SK-N-SH (cell line): Measurements from ENCODE around the gene OR51B6.
"Not testable (repeated sequence)": the region's sequence is repeated elsewhere in the genome, so short reads cannot be mapped to it uniquely, and the experiment has no call there.

Source experiments
- EP300 ChIP-seq, 2 experiments: IDR thresholded peaks; 2 replicates each; pipeline versions ENCODE4 v1.4.0 to v1.6.1; 2012; ENCODE audit warnings: borderline replicate concordance in 1 of 2, low read depth in 1 of 2, low read length in 1 of 2
- TF ChIP-seq, protein P1 (sequence below): IDR thresholded peaks from 2 replicates; pipeline ENCODE4 v1.4.0; 2012; ENCODE audit warnings: low read depth

DNA sequence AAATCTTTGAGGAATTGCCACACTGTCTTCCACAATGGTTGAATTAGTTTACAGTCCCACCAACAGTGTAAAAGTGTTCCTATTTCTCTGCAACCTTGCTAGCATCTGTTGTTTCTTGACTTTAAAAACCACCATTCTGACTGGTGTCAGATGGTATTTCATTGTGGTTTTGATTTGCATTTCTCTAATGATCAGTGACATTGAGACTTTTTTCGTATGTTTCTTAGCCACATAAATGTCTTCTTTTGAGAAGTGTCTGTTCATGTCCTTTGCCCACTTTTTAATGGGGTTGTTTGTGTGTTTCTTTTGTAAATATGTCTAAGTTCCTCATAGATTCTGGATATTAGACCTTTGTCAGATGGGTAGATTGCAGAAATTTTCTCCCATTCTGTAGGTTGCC lies 14.1 kb upstream of the OR51B6 start:
- not testable (repeated sequence) for TF ChIP-seq EP300 (IDR thresholded peaks at IDR 0.05; ENCODE audit: borderline replicate concordance in 1 of 2, low read depth in 1 of 2, low read length in 1 of 2)
- TF ChIP-seq, protein P1, sequence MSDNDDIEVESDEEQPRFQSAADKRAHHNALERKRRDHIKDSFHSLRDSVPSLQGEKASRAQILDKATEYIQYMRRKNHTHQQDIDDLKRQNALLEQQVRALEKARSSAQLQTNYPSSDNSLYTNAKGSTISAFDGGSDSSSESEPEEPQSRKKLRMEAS = not testable (repeated sequence)
